ENCODE results near the gene EPHX1.
A peak's percentile ranks its signal among the peaks of the same experiment; 100 is the strongest.

Gene EPHX1

GRCh38 chr1:225817611-225818061 is 7.7 kb downstream of the EPHX1 start:
- peak; percentile 90 to 96 for DNase-seq
- peak overlapping the region in 1 of 2 donors; percentile 2 for H3K4me3 ChIP-seq
- no peaks in the 10 kb centered on the region for H3K9me3 ChIP-seq
- intact Hi-C loops (cut with DNase I; ENCODE audit: low total_unique reads), result no loop called here
- H3K4me1 ChIP-seq, result peaks cover 13 to 77% (median 59%) of the 10 kb centered on the region in 4 donors
- TF ChIP-seq CTCF (IDR thresholded peaks at IDR 0.05), result no peak
- H3K36me3 ChIP-seq, result peaks cover 0 to 2% (median under 1%) of the 10 kb centered on the region in 3 donors
- H3K27me3 ChIP-seq, result no peaks in the 10 kb centered on the region
- peak overlapping the region; percentile 82 to 93 for H3K27ac ChIP-seq

- DNase-seq, result peak in 1 of 2 donors; percentile 48
- Histone ChIP-seq H3K4me3 (no peak overlapping the region), H3K27ac (peak overlapping the region; percentile 82 to 93), H3K4me1 (peaks cover 13 to 71% (median 55%) of the 10 kb centered on the region in 4 donors), H3K9me3 (no peaks in the 10 kb centered on the region), H3K36me3 (peaks cover 0 to 5% (median 3%) of the 10 kb centered on the region in 3 donors), H3K27me3 (no peaks in the 10 kb centered on the region)
- intact Hi-C loops (cut with DNase I; ENCODE audit: low total_unique reads), result no loop called here
- TF ChIP-seq CTCF (IDR thresholded peaks at IDR 0.05), result no peak
Measured at GRCh38 chr1:225818229-225818628, 8.3 kb downstream of the EPHX1 start.

GRCh38 chr1:225819346-225820192 is 9.6 kb downstream of the EPHX1 start:
- peak in 1 of 2 donors; percentile 51 for DNase-seq
- Histone ChIP-seq H3K27me3 (no peaks in the 10 kb centered on the region), H3K36me3 (peaks cover 0 to 5% (median 3%) of the 10 kb centered on the region in 3 donors), H3K9me3 (no peaks in the 10 kb centered on the region), H3K27ac (peak overlapping the region; percentile 3 to 13), H3K4me3 (no peak overlapping the region), H3K4me1 (peaks cover 13 to 57% (median 42%) of the 10 kb centered on the region in 4 donors)
- intact Hi-C loops (cut with DNase I; ENCODE audit: low total_unique reads), result no loop called here
- no peak for TF ChIP-seq CTCF (IDR thresholded peaks at IDR 0.05)

- Histone ChIP-seq H3K27ac (peak overlapping the region in 1 of 2 donors; percentile 3), H3K9me3 (no peaks in the 10 kb centered on the region), H3K4me1 (peaks cover 13 to 53% (median 36%) of the 10 kb centered on the region in 4 donors), H3K4me3 (no peak overlapping the region), H3K27me3 (no peaks in the 10 kb centered on the region), H3K36me3 (peaks cover 0 to 5% (median 3%) of the 10 kb centered on the region in 3 donors)
- intact Hi-C loops (cut with DNase I; ENCODE audit: low total_unique reads), result no loop called here
- no peak for DNase-seq
- no peak for TF ChIP-seq CTCF (IDR thresholded peaks at IDR 0.05)
Measured at GRCh38 chr1:225820522-225821120, 10.7 kb downstream of the EPHX1 start.

- H3K4me1 ChIP-seq, result peaks cover 3 to 31% (median 19%) of the 10 kb centered on the region in 4 donors
- DNase-seq, result peak in 1 of 2 donors; percentile 42
- H3K4me3 ChIP-seq, result no peak overlapping the region
- H3K27ac ChIP-seq, result no peak overlapping the region
- no peaks in the 10 kb centered on the region for H3K27me3 ChIP-seq
- intact Hi-C loops (cut with DNase I; ENCODE audit: low total_unique reads), result no loop called here
- no peaks in the 10 kb centered on the region for H3K9me3 ChIP-seq
- TF ChIP-seq CTCF (IDR thresholded peaks at IDR 0.05), result no peak
- H3K36me3 ChIP-seq, result peaks cover 0 to 5% (median 3%) of the 10 kb centered on the region in 3 donors
Measured at GRCh38 chr1:225822655-225823403, 12.9 kb downstream of the EPHX1 start.
